Memory B cell (primary cell): ENCODE data around the gene MGAT4A.
"Not testable (repeated sequence)": the region's sequence is repeated elsewhere in the genome, so short reads cannot be mapped to it uniquely, and the experiment has no call there.

Source experiments
- ATAC-seq: fragments of 150-1000 bp; cut with Tn5 transposase; 2 replicates; pipeline ENCODE4 v1.10.0; 2021; ENCODE audit warnings: low read depth, mild to moderate bottlenecking, moderate library complexity
- DNase-seq, 2 donors: peaks; one replicate each; pipeline ENCODE4 v3.0.0; 2022; ENCODE audit warnings: low spot score in 2 of 2
- H3K27ac Mint-ChIP-seq: one replicate; pipeline ENCODE4 v1.8.0; 2022; ENCODE audit warnings: mild to moderate bottlenecking, moderate library complexity, mixed read lengths
- H3K27me3 Mint-ChIP-seq: one replicate; pipeline ENCODE4 v1.8.0; 2022; ENCODE audit warnings: mixed read lengths
- H3K36me3 Mint-ChIP-seq: one replicate; pipeline ENCODE4 v1.8.0; 2022; ENCODE audit warnings: mild to moderate bottlenecking, mixed read lengths
- H3K4me1 Mint-ChIP-seq: one replicate; pipeline ENCODE4 v1.8.0; 2022; ENCODE audit warnings: mixed read lengths
- H3K4me3 Mint-ChIP-seq: one replicate; pipeline ENCODE4 v1.8.0; 2022; ENCODE audit warnings: mild to moderate bottlenecking, moderate library complexity, mixed read lengths
- H3K9me3 Mint-ChIP-seq: one replicate; pipeline ENCODE4 v1.8.0; 2022; ENCODE audit warnings: mixed read lengths

MGAT4A gene

GRCh38 chr2:98594665-98595064, 136.3 kb downstream of the MGAT4A start:
- not testable (repeated sequence) for H3K27me3 Mint-ChIP-seq, H3K27ac Mint-ChIP-seq, H3K9me3 Mint-ChIP-seq, H3K4me3 Mint-ChIP-seq, ATAC-seq, DNase-seq, H3K4me1 Mint-ChIP-seq
- peaks cover 21% of the 10 kb centered on the region for H3K36me3 Mint-ChIP-seq

- Mint-ChIP-seq H3K36me3 (peaks cover 17% of the 10 kb centered on the region), H3K4me1 (no peaks in the 10 kb centered on the region), H3K9me3 (no peaks in the 10 kb centered on the region), H3K27ac (no peak overlapping the region), H3K27me3 (no peaks in the 10 kb centered on the region), H3K4me3 (no peak overlapping the region)
- ATAC-seq: no peak
- no peak for DNase-seq
Observed at GRCh38 chr2:98592565-98592964, 138.4 kb downstream of the MGAT4A start.

- H3K4me3 Mint-ChIP-seq: no peak overlapping the region
- H3K36me3 Mint-ChIP-seq: peaks cover 15% of the 10 kb centered on the region
- DNase-seq: no peak
- H3K4me1 Mint-ChIP-seq: no peaks in the 10 kb centered on the region
- ATAC-seq: no peak
- no peak overlapping the region for H3K27ac Mint-ChIP-seq
- no peaks in the 10 kb centered on the region for H3K27me3 Mint-ChIP-seq
- no peaks in the 10 kb centered on the region for H3K9me3 Mint-ChIP-seq
Observed at GRCh38 chr2:98589489-98589888, 141.4 kb downstream of the MGAT4A start.

- no peak for DNase-seq
- Mint-ChIP-seq H3K27ac (no peak overlapping the region), H3K4me1 (no peaks in the 10 kb centered on the region), H3K36me3 (peaks cover 13% of the 10 kb centered on the region), H3K9me3 (no peaks in the 10 kb centered on the region), H3K4me3 (no peak overlapping the region), H3K27me3 (no peaks in the 10 kb centered on the region)
- ATAC-seq: no peak
Observed at GRCh38 chr2:98588880-98589431, 142.0 kb downstream of the MGAT4A start.

GRCh38 chr2:98586551-98587140, 144.3 kb downstream of the MGAT4A start:
- Mint-ChIP-seq H3K4me1 (no peaks in the 10 kb centered on the region), H3K36me3 (peaks cover 14% of the 10 kb centered on the region), H3K27me3 (no peaks in the 10 kb centered on the region), H3K27ac (no peak overlapping the region), H3K4me3 (no peak overlapping the region), H3K9me3 (no peaks in the 10 kb centered on the region)
- no peak for ATAC-seq
- DNase-seq: no peak

- no peaks in the 10 kb centered on the region for H3K27me3 Mint-ChIP-seq
- ATAC-seq: no peak
- H3K9me3 Mint-ChIP-seq: no peaks in the 10 kb centered on the region
- H3K4me3 Mint-ChIP-seq: no peak overlapping the region
- H3K4me1 Mint-ChIP-seq: peaks cover 6% of the 10 kb centered on the region
- DNase-seq: no peak
- peaks cover 15% of the 10 kb centered on the region for H3K36me3 Mint-ChIP-seq
- H3K27ac Mint-ChIP-seq: no peak overlapping the region
Observed at GRCh38 chr2:98585386-98585785, 145.5 kb downstream of the MGAT4A start.

- Mint-ChIP-seq H3K27ac (no peak overlapping the region), H3K27me3 (no peaks in the 10 kb centered on the region), H3K36me3 (peaks cover 15% of the 10 kb centered on the region), H3K4me3 (no peak overlapping the region), H3K4me1 (peaks cover 6% of the 10 kb centered on the region), H3K9me3 (no peaks in the 10 kb centered on the region)
- ATAC-seq (no peak), DNase-seq (no peak)
Observed at GRCh38 chr2:98583816-98584618, 146.9 kb downstream of the MGAT4A start.

GRCh38 chr2:98583276-98583675, 147.7 kb downstream of the MGAT4A start:
- Mint-ChIP-seq H3K4me3 (no peak overlapping the region), H3K9me3 (no peaks in the 10 kb centered on the region), H3K36me3 (peaks cover 15% of the 10 kb centered on the region), H3K27me3 (no peaks in the 10 kb centered on the region), H3K4me1 (peaks cover 6% of the 10 kb centered on the region), H3K27ac (no peak overlapping the region)
- no peak for ATAC-seq
- DNase-seq: no peak

GRCh38 chr2:98582523-98582922, 148.4 kb downstream of the MGAT4A start:
- H3K27me3 Mint-ChIP-seq: no peaks in the 10 kb centered on the region
- H3K27ac Mint-ChIP-seq: no peak overlapping the region
- no peak for DNase-seq
- H3K4me3 Mint-ChIP-seq: no peak overlapping the region
- peaks cover 6% of the 10 kb centered on the region for H3K4me1 Mint-ChIP-seq
- peaks cover 21% of the 10 kb centered on the region for H3K36me3 Mint-ChIP-seq
- no peaks in the 10 kb centered on the region for H3K9me3 Mint-ChIP-seq
- no peak for ATAC-seq

GRCh38 chr2:98580656-98581284, 150.2 kb downstream of the MGAT4A start:
- DNase-seq (peak in 1 of 2 donors; percentile 4), ATAC-seq (peak; percentile 27)
- peaks cover 22% of the 10 kb centered on the region for H3K36me3 Mint-ChIP-seq
- peaks cover 6% of the 10 kb centered on the region for H3K4me1 Mint-ChIP-seq
- H3K9me3 Mint-ChIP-seq: no peaks in the 10 kb centered on the region
- peak overlapping the region; percentile 15 for H3K27ac Mint-ChIP-seq
- no peaks in the 10 kb centered on the region for H3K27me3 Mint-ChIP-seq
- no peak overlapping the region for H3K4me3 Mint-ChIP-seq

- no peak overlapping the region for H3K27ac Mint-ChIP-seq
- no peak for ATAC-seq
- peaks cover 24% of the 10 kb centered on the region for H3K36me3 Mint-ChIP-seq
- no peaks in the 10 kb centered on the region for H3K27me3 Mint-ChIP-seq
- no peak overlapping the region for H3K4me3 Mint-ChIP-seq
- peaks cover 6% of the 10 kb centered on the region for H3K4me1 Mint-ChIP-seq
- H3K9me3 Mint-ChIP-seq: no peaks in the 10 kb centered on the region
- DNase-seq: no peak
Observed at GRCh38 chr2:98579926-98580325, 151.0 kb downstream of the MGAT4A start.

- ATAC-seq (no peak), DNase-seq (no peak)
- H3K4me3 Mint-ChIP-seq: no peak overlapping the region
- H3K27ac Mint-ChIP-seq: no peak overlapping the region
- no peaks in the 10 kb centered on the region for H3K27me3 Mint-ChIP-seq
- H3K36me3 Mint-ChIP-seq: peaks cover 24% of the 10 kb centered on the region
- H3K9me3 Mint-ChIP-seq: no peaks in the 10 kb centered on the region
- peaks cover 6% of the 10 kb centered on the region for H3K4me1 Mint-ChIP-seq
Observed at GRCh38 chr2:98578231-98578630, 152.7 kb downstream of the MGAT4A start.

- ATAC-seq (no peak), DNase-seq (no peak)
- Mint-ChIP-seq H3K9me3 (no peaks in the 10 kb centered on the region), H3K27ac (no peak overlapping the region), H3K36me3 (peaks cover 20% of the 10 kb centered on the region), H3K4me3 (no peak overlapping the region), H3K4me1 (peaks cover 6% of the 10 kb centered on the region), H3K27me3 (no peaks in the 10 kb centered on the region)
Observed at GRCh38 chr2:98577313-98577712, 153.6 kb downstream of the MGAT4A start.

GRCh38 chr2:98576666-98577312, 154.1 kb downstream of the MGAT4A start:
- ATAC-seq (no peak), DNase-seq (no peak)
- Mint-ChIP-seq H3K9me3 (no peaks in the 10 kb centered on the region), H3K36me3 (peaks cover 18% of the 10 kb centered on the region), H3K4me1 (peaks cover 6% of the 10 kb centered on the region), H3K4me3 (no peak overlapping the region), H3K27ac (peak overlapping the region; percentile 47), H3K27me3 (no peaks in the 10 kb centered on the region)
